H9 (cell line): Measurements from ENCODE around the gene LCNL1. TPM values are rescaled to one million over a fixed set of nuclear protein-coding genes. Genes with fewer than 3 reads are reported as not detected.

Experiments
- DNase-seq: peaks from one replicate; pipeline ENCODE4 v3.0.0-alpha.2; 2017
- H2AFZ ChIP-seq: one replicate; pipeline ENCODE4 v1.6.1; 2013; ENCODE audit warnings: mild to moderate bottlenecking, low read length, control low read depth, moderate library complexity
- H2AK5ac ChIP-seq: 2 replicates; pipeline ENCODE4 v1.6.1; 2013; ENCODE audit warnings: low read length, control low read depth, mixed read lengths; ENCODE audit not compliant: insufficient read length
- H2BK120ac ChIP-seq: one replicate; pipeline ENCODE4 v1.6.1; 2013; ENCODE audit warnings: low read depth, mild to moderate bottlenecking, low read length, control low read depth, inconsistent platforms; ENCODE audit not compliant: poor library complexity, severe bottlenecking
- H2BK12ac ChIP-seq: 2 replicates; pipeline ENCODE4 v1.6.1; 2013; ENCODE audit warnings: low read length, control low read depth, mixed read lengths, low read depth; ENCODE audit not compliant: insufficient read length
- H2BK15ac ChIP-seq: 2 replicates; pipeline ENCODE4 v1.6.1; 2013; ENCODE audit warnings: low read depth, low read length, control low read depth
- H2BK20ac ChIP-seq: one replicate; pipeline ENCODE4 v1.6.1; 2013; ENCODE audit warnings: low read depth, mild to moderate bottlenecking, low read length, control low read depth, inconsistent platforms; ENCODE audit not compliant: poor library complexity, severe bottlenecking
- H2BK5ac ChIP-seq: 2 replicates; pipeline ENCODE4 v1.6.1; 2013; ENCODE audit warnings: low read length, control low read depth, mixed read lengths; ENCODE audit not compliant: insufficient read length
- H3K14ac ChIP-seq: 2 replicates; pipeline ENCODE4 v1.6.1; 2013; ENCODE audit warnings: low read length, control low read depth; ENCODE audit not compliant: insufficient read depth
- H3K18ac ChIP-seq: 2 replicates; pipeline ENCODE4 v1.6.1; 2013; ENCODE audit warnings: low read depth, mild to moderate bottlenecking, mixed read lengths, low read length, control low read depth; ENCODE audit not compliant: insufficient read length
- H3K23ac ChIP-seq: 2 replicates; pipeline ENCODE4 v1.6.1; 2013; ENCODE audit warnings: low read length, control low read depth, mixed read lengths, low read depth; ENCODE audit not compliant: insufficient read length
- H3K23me2 ChIP-seq: 2 replicates; pipeline ENCODE4 v1.6.1; 2013; ENCODE audit warnings: low read depth, mild to moderate bottlenecking, mixed read lengths, low read length, control low read depth; ENCODE audit not compliant: insufficient read length, poor library complexity, severe bottlenecking
- H3K27ac ChIP-seq: 2 replicates; pipeline ENCODE4 v1.5.1; 2013; ENCODE audit warnings: low read length, control low read depth, mixed read lengths, low read depth; ENCODE audit not compliant: insufficient read length
- H3K27me3 ChIP-seq: 2 replicates; pipeline ENCODE4 v1.6.1; 2013; ENCODE audit warnings: low read length, control low read depth, inconsistent platforms; ENCODE audit not compliant: insufficient read depth
- H3K4ac ChIP-seq: 2 replicates; pipeline ENCODE4 v1.6.1; 2013; ENCODE audit warnings: low read depth, mild to moderate bottlenecking, control low read depth, inconsistent platforms, low read length, moderate library complexity
- H3K4me1 ChIP-seq: 2 replicates; pipeline ENCODE4 v1.6.1; 2013; ENCODE audit warnings: low read length, control low read depth, inconsistent platforms; ENCODE audit not compliant: insufficient read depth
- H3K4me2 ChIP-seq: 2 replicates; pipeline ENCODE4 v1.6.1; 2013; ENCODE audit warnings: low read length, control low read depth, mixed read lengths; ENCODE audit not compliant: insufficient read length, insufficient read depth
- H3K56ac ChIP-seq: 2 replicates; pipeline ENCODE4 v1.6.1; 2013; ENCODE audit warnings: low read depth, mild to moderate bottlenecking, mixed read lengths, low read length, control low read depth; ENCODE audit not compliant: insufficient read length
- H3K79me1 ChIP-seq: 2 replicates; pipeline ENCODE4 v1.6.1; 2013; ENCODE audit warnings: low read depth, mild to moderate bottlenecking, moderate library complexity, low read length, control low read depth, inconsistent platforms; ENCODE audit not compliant: insufficient read depth, poor library complexity, severe bottlenecking
- H3K79me2 ChIP-seq: 2 replicates; pipeline ENCODE4 v1.6.1; 2013; ENCODE audit warnings: low read length, control low read depth, inconsistent platforms; ENCODE audit not compliant: insufficient read depth
- H3K9ac ChIP-seq: 2 replicates; pipeline ENCODE4 v1.6.1; 2013; ENCODE audit warnings: low read length, control low read depth, mixed read lengths; ENCODE audit not compliant: insufficient read length; ENCODE audit errors: extremely low read depth
- H3K9me3 ChIP-seq: one replicate; pipeline ENCODE4 v1.6.1; 2013; ENCODE audit warnings: low read depth, low read length, inconsistent platforms; ENCODE audit not compliant: control insufficient read depth
- H3T11ph ChIP-seq: one replicate; pipeline ENCODE4 v1.6.1; 2013; ENCODE audit warnings: mild to moderate bottlenecking, low read length, control low read depth, inconsistent platforms
- H4K20me1 ChIP-seq: one replicate; pipeline ENCODE4 v1.6.1; 2013; ENCODE audit not compliant: control insufficient read depth, insufficient read length, insufficient read depth
- H4K5ac ChIP-seq: 2 replicates; pipeline ENCODE4 v1.6.1; 2013; ENCODE audit warnings: low read depth, mild to moderate bottlenecking, mixed read lengths, low read length, control low read depth; ENCODE audit not compliant: insufficient read length
- H4K8ac ChIP-seq: replicated peaks from 2 replicates; pipeline ENCODE4 v1.6.1; 2013; ENCODE audit warnings: low read length, control low read depth, mixed read lengths, low read depth; ENCODE audit not compliant: insufficient read length
- H4K91ac ChIP-seq: 2 replicates; pipeline ENCODE4 v1.6.1; 2013; ENCODE audit warnings: low read depth, mild to moderate bottlenecking, moderate library complexity, mixed read lengths, low read length, control low read depth; ENCODE audit not compliant: insufficient read length
- H3K27ac Mint-ChIP-seq, 3 experiments: 2 replicates in 2 of 3; 3 replicates in 1 of 3; pipeline ENCODE4 v1.8.0; 2020 to 2021; ENCODE audit warnings: mixed read lengths in 3 of 3, mild to moderate bottlenecking in 1 of 3, moderate library complexity in 1 of 3
- H3K27me3 Mint-ChIP-seq: 2 replicates; pipeline ENCODE4 v1.8.0; 2021; ENCODE audit warnings: low read depth, mild to moderate bottlenecking, moderate library complexity, mixed read lengths
- H3K36me3 Mint-ChIP-seq, 3 experiments: 2 replicates in 2 of 3; 3 replicates in 1 of 3; pipeline ENCODE4 v1.8.0; 2020 to 2021; ENCODE audit warnings: low read depth in 3 of 3, mixed read lengths in 3 of 3; ENCODE audit not compliant: insufficient read depth in 1 of 3
- H3K4me1 Mint-ChIP-seq, 2 experiments: 2 replicates each; pipeline ENCODE4 v1.8.0; 2020; ENCODE audit warnings: mixed read lengths in 2 of 2
- H3K4me3 Mint-ChIP-seq, 2 experiments: 2 replicates in 1 of 2; 3 replicates in 1 of 2; pipeline ENCODE4 v1.8.0; 2020 to 2021; ENCODE audit warnings: mild to moderate bottlenecking in 2 of 2, mixed read lengths in 2 of 2, moderate library complexity in 1 of 2
- H3K9me3 Mint-ChIP-seq, 2 experiments: 2 replicates in 1 of 2; 3 replicates in 1 of 2; pipeline ENCODE4 v1.8.0; 2020; ENCODE audit warnings: mild to moderate bottlenecking in 2 of 2, mixed read lengths in 2 of 2, moderate library complexity in 1 of 2
- WGBS: extraction: QIAGEN DNeasy Blood & Tissue Kit; methylation state at CpG from one replicate; pipeline ENCODE4 v1.1.7; 2013; ENCODE audit warnings: missing lambda C conversion rate, low lambda C conversion rate, mixed read lengths; ENCODE audit not compliant: insufficient read length; ENCODE audit errors: extremely low coverage; 5-methylcytosine and 5-hydroxymethylcytosine counted together
- total RNA-seq: library from RNA; stranded (reverse); gene quantifications from 2 replicates; pipeline ENCODE4 v1.2.1, GENCODE V29; 2021
- TF ChIP-seq, protein P1 (sequence below): fragments of 200-600 bp; sonication (generic); conservative IDR thresholded peaks from 3 replicates; pipeline ENCODE4 v1.8.0; 2021; ENCODE audit warnings: antibody characterized with exemption, mild to moderate bottlenecking

LCNL1 gene
- total RNA-seq, 1 experiment from 2014 or later: 0.20 TPM

DNA sequence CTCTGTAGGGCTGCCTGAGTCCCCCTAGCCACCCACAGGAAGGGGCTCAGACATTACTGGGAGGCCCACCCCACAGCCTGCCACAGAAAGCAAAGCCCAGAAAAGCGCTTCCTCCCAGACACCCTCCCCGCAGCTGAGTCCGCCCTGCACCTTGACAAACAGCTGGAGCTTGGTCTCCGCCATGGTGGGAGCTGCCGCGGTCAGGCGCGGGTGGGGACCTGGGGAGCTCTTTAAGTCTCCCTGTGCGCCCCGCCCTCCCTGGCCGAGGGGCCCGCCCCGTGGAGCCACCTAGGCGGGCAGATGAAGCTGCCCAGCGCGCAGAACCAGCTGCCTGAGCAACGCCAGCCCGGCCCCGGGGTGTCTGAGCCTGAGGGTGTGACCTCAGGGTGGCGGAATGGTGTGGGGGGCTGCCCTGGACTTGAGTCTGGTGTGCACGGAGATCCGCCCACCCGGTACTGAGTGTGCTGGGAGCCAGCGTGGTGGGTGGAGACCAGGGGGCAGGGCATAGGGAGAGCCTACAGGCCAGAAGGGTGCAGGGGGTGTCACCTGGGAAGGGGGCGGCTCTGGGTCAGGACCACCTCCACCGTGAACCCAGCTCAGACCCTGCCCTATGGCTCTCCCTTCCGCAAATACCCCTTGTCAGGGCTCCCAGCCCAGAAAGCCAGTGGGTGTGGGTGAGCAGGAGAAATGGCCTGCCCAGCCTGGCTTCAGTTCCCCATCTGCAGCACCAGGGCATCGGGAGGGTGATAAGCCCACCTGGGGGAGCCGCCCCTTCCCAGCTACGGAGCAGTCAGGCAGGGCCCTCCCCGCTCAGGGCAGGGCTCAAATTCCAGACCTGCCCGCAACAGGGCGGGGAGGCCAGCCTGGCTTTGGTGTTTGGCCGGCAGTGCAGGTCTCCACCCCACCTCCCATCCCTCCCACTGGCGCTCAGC, 13.8 kb downstream of the LCNL1 start, which contains the start of gene CLIC3:
TSS of gene CLIC3 (minus strand) at position 208 of the 932 bp plus-strand sequence. CDS start at position 183, 25 bp downstream.
- Histone ChIP-seq H4K5ac (no peak within 1 kb of the TSS), H3K27ac (no peak within 1 kb of the TSS), H2BK12ac (no peak within 1 kb of the TSS), H2AFZ (no peak within 1 kb of the TSS), H3K18ac (no peak within 1 kb of the TSS), H3K56ac (no peak within 1 kb of the TSS), H2BK15ac (no peak within 1 kb of the TSS), H3K14ac (no peak within 1 kb of the TSS), H3K4me2 (peak within 1 kb of the TSS; percentile 37), H3K23ac (no peak within 1 kb of the TSS), H3K4ac (no peak within 1 kb of the TSS), H4K91ac (no peak within 1 kb of the TSS), H2BK120ac (no peak within 1 kb of the TSS), H3K9me3 (no peaks in the 10 kb centered on the region), H2BK5ac (no peak within 1 kb of the TSS), H3K27me3 (no peaks in the 10 kb centered on the region), H4K20me1 (no peaks in the 10 kb centered on the region), H3K79me2 (no peaks in the 10 kb centered on the region), H3K79me1 (no peaks in the 10 kb centered on the region), H3K23me2 (peaks cover 6% of the 10 kb centered on the region), H3T11ph (no peak within 1 kb of the TSS), H3K9ac (no peak within 1 kb of the TSS), H2BK20ac (no peak within 1 kb of the TSS), H3K4me1 (no peaks in the 10 kb centered on the region), H4K8ac (no peak within 1 kb of the TSS), H2AK5ac (no peak within 1 kb of the TSS)
- no peak within 1 kb of the TSS for H3K27ac Mint-ChIP-seq
- H3K4me1 Mint-ChIP-seq: peaks cover 9 to 12% of the 10 kb centered on the region in 2 experiments
- H3K4me3 Mint-ChIP-seq: peak within 1 kb of the TSS; percentile 40 to 46; a peak in 3 of 5 replicates
- peaks cover 0 to 8% (median 2%) of the 10 kb centered on the region in 3 experiments; a peak in 4 of 7 replicates for H3K36me3 Mint-ChIP-seq
- H3K27me3 Mint-ChIP-seq: peaks cover 6% of the 10 kb centered on the region
- H3K9me3 Mint-ChIP-seq: no peaks in the 10 kb centered on the region
- TF ChIP-seq, protein P1, sequence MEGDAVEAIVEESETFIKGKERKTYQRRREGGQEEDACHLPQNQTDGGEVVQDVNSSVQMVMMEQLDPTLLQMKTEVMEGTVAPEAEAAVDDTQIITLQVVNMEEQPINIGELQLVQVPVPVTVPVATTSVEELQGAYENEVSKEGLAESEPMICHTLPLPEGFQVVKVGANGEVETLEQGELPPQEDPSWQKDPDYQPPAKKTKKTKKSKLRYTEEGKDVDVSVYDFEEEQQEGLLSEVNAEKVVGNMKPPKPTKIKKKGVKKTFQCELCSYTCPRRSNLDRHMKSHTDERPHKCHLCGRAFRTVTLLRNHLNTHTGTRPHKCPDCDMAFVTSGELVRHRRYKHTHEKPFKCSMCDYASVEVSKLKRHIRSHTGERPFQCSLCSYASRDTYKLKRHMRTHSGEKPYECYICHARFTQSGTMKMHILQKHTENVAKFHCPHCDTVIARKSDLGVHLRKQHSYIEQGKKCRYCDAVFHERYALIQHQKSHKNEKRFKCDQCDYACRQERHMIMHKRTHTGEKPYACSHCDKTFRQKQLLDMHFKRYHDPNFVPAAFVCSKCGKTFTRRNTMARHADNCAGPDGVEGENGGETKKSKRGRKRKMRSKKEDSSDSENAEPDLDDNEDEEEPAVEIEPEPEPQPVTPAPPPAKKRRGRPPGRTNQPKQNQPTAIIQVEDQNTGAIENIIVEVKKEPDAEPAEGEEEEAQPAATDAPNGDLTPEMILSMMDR: no peak
- peak; percentile 76 for DNase-seq
- WGBS: no CpG with 5 or more reads among the region's 35 CpGs
